SK-N-SH treated with all-trans-retinoic acid at 6 μM for 48 hours (cell line): ENCODE data around the gene ZNF385B.

Experiments
- ATAC-seq: fragments of 200-7000 bp; cut with Tn5 transposase; 3 replicates; pipeline ENCODE4 v1.9.1; 2020; ENCODE audit warnings: mild to moderate bottlenecking, moderate library complexity
- ARNTL ChIP-seq: fragments of 450-650 bp; formaldehyde crosslinking; IDR thresholded peaks from 2 replicates; pipeline ENCODE4 v1.5.0; 2020; ENCODE audit warnings: low read depth, mild to moderate bottlenecking, moderate library complexity, borderline replicate concordance
- BACH2 ChIP-seq: fragments of 250-450 bp; sonication (Bioruptor Pico); IDR thresholded peaks from 2 replicates; pipeline ENCODE4 v1.9.0; 2021; ENCODE audit warnings: mild to moderate bottlenecking, borderline replicate concordance
- CREB5 ChIP-seq: fragments of 250-450 bp; sonication (Bioruptor Pico); IDR thresholded peaks from 2 replicates; pipeline ENCODE4 v1.5.1; 2020; ENCODE audit warnings: low read depth, mild to moderate bottlenecking, moderate library complexity
- CSDC2 ChIP-seq: fragments of 250-450 bp; sonication (Bioruptor Pico); IDR thresholded peaks from 2 replicates; pipeline ENCODE4 v1.5.0; 2020; ENCODE audit warnings: mild to moderate bottlenecking, moderate library complexity
- ESRRG ChIP-seq: fragments of 250-450 bp; sonication (Bioruptor Pico); IDR thresholded peaks from 2 replicates; pipeline ENCODE4 v1.6.1; 2021; ENCODE audit warnings: mild to moderate bottlenecking
- GLIS3 ChIP-seq: fragments of 250-450 bp; sonication (Bioruptor Pico); IDR thresholded peaks from 2 replicates; pipeline ENCODE4 v1.5.0; 2020; ENCODE audit warnings: mild to moderate bottlenecking, moderate library complexity
- ISL1 ChIP-seq: fragments of 250-450 bp; sonication (Bioruptor Pico); IDR thresholded peaks from 2 replicates; pipeline ENCODE4 v2.1.2; 2022; ENCODE audit warnings: mild to moderate bottlenecking, moderate library complexity
- OSR1 ChIP-seq: fragments of 250-450 bp; sonication (Bioruptor Pico); IDR thresholded peaks from 2 replicates; pipeline ENCODE4 v1.8.0; 2022; ENCODE audit warnings: moderate library complexity, mild to moderate bottlenecking, inconsistent platforms
- PPARA ChIP-seq: fragments of 250-450 bp; sonication (Bioruptor Pico); IDR thresholded peaks from 2 replicates; pipeline ENCODE4 v1.5.0; 2020; ENCODE audit warnings: mild to moderate bottlenecking, borderline replicate concordance
- RARB ChIP-seq: fragments of 250-450 bp; sonication (Bioruptor Pico); IDR thresholded peaks from 2 replicates; pipeline ENCODE4 v1.8.0; 2021; ENCODE audit warnings: mild to moderate bottlenecking, moderate library complexity
- SNAI2 ChIP-seq: fragments of 250-450 bp; sonication (Bioruptor Pico); IDR thresholded peaks from 2 replicates; pipeline ENCODE4 v1.5.0; 2020; ENCODE audit warnings: mild to moderate bottlenecking, moderate library complexity
- TCF4 ChIP-seq: fragments of 250-450 bp; sonication (Bioruptor Pico); IDR thresholded peaks from 2 replicates; pipeline ENCODE4 v1.8.0; 2021; ENCODE audit warnings: mild to moderate bottlenecking, moderate library complexity, borderline replicate concordance
- TOX ChIP-seq: fragments of 250-450 bp; sonication (Bioruptor Pico); IDR thresholded peaks from 2 replicates; pipeline ENCODE4 v1.8.0; 2021; ENCODE audit warnings: mild to moderate bottlenecking, moderate library complexity, borderline replicate concordance
- ZC3H10 ChIP-seq: fragments of 250-450 bp; sonication (Bioruptor Pico); IDR thresholded peaks from 2 replicates; pipeline ENCODE4 v1.5.1; 2021; ENCODE audit warnings: mild to moderate bottlenecking, moderate library complexity
- ZFP3 ChIP-seq: fragments of 250-450 bp; sonication (Bioruptor Pico); IDR thresholded peaks from 2 replicates; pipeline ENCODE4 v1.5.0; 2020; ENCODE audit warnings: mild to moderate bottlenecking, moderate library complexity
- ZFP30 ChIP-seq: fragments of 450-650 bp; formaldehyde crosslinking; IDR thresholded peaks from 2 replicates; pipeline ENCODE4 v1.5.0; 2022; ENCODE audit warnings: mild to moderate bottlenecking, moderate library complexity
- ZNF565 ChIP-seq: fragments of 450-650 bp; formaldehyde crosslinking; conservative IDR thresholded peaks from 2 replicates; pipeline ENCODE4 v1.5.0; 2020; ENCODE audit warnings: low read depth, mild to moderate bottlenecking, moderate library complexity
- ZNF70 ChIP-seq: fragments of 450-650 bp; formaldehyde crosslinking; IDR thresholded peaks from 2 replicates; pipeline ENCODE4 v1.5.0; 2020; ENCODE audit warnings: mild to moderate bottlenecking, moderate library complexity
- ZNF8 ChIP-seq: fragments of 450-650 bp; formaldehyde crosslinking; IDR thresholded peaks from 2 replicates; pipeline ENCODE4 v1.5.0; 2020; ENCODE audit warnings: mild to moderate bottlenecking, moderate library complexity
- TF ChIP-seq, protein P1 (sequence below): fragments of 250-450 bp; sonication (Bioruptor Pico); IDR thresholded peaks from 2 replicates; pipeline ENCODE4 v1.5.1; 2021; ENCODE audit warnings: mild to moderate bottlenecking, moderate library complexity
- TF ChIP-seq, protein P2 (sequence below): fragments of 250-450 bp; sonication (Bioruptor Pico); IDR thresholded peaks from 2 replicates; pipeline ENCODE4 v1.5.0; 2020; ENCODE audit warnings: mild to moderate bottlenecking, moderate library complexity
- TF ChIP-seq, protein P3 (sequence below): fragments of 250-450 bp; sonication (Bioruptor Pico); IDR thresholded peaks from 2 replicates; pipeline ENCODE4 v1.8.0; 2021; ENCODE audit warnings: low read depth, mild to moderate bottlenecking, moderate library complexity, borderline replicate concordance
- TF ChIP-seq, protein P4 (sequence below): fragments of 250-450 bp; sonication (Bioruptor Pico); IDR thresholded peaks from 2 replicates; pipeline ENCODE4 v1.8.0; 2020; ENCODE audit warnings: mild to moderate bottlenecking, moderate library complexity, borderline replicate concordance

The ZNF385B gene

GRCh38 chr2:179560257-179560735, 301.1 kb downstream of the ZNF385B start:
- no peak for TF ChIP-seq ISL1 (CRISPR knock-in tag)
- TF ChIP-seq, protein P1, sequence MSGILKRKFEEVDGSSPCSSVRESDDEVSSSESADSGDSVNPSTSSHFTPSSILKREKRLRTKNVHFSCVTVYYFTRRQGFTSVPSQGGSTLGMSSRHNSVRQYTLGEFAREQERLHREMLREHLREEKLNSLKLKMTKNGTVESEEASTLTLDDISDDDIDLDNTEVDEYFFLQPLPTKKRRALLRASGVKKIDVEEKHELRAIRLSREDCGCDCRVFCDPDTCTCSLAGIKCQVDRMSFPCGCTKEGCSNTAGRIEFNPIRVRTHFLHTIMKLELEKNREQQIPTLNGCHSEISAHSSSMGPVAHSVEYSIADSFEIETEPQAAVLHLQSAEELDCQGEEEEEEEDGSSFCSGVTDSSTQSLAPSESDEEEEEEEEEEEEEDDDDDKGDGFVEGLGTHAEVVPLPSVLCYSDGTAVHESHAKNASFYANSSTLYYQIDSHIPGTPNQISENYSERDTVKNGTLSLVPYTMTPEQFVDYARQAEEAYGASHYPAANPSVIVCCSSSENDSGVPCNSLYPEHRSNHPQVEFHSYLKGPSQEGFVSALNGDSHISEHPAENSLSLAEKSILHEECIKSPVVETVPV (CRISPR knock-in tag): no peak
- TF ChIP-seq, protein P2, sequence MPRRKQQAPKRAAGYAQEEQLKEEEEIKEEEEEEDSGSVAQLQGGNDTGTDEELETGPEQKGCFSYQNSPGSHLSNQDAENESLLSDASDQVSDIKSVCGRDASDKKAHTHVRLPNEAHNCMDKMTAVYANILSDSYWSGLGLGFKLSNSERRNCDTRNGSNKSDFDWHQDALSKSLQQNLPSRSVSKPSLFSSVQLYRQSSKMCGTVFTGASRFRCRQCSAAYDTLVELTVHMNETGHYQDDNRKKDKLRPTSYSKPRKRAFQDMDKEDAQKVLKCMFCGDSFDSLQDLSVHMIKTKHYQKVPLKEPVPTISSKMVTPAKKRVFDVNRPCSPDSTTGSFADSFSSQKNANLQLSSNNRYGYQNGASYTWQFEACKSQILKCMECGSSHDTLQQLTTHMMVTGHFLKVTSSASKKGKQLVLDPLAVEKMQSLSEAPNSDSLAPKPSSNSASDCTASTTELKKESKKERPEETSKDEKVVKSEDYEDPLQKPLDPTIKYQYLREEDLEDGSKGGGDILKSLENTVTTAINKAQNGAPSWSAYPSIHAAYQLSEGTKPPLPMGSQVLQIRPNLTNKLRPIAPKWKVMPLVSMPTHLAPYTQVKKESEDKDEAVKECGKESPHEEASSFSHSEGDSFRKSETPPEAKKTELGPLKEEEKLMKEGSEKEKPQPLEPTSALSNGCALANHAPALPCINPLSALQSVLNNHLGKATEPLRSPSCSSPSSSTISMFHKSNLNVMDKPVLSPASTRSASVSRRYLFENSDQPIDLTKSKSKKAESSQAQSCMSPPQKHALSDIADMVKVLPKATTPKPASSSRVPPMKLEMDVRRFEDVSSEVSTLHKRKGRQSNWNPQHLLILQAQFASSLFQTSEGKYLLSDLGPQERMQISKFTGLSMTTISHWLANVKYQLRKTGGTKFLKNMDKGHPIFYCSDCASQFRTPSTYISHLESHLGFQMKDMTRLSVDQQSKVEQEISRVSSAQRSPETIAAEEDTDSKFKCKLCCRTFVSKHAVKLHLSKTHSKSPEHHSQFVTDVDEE: no peak
- no peak for TF ChIP-seq ZFP30 (CRISPR knock-in tag)
- no peak for TF ChIP-seq TOX (CRISPR knock-in tag)
- no peak for TF ChIP-seq ZFP3 (CRISPR knock-in tag)
- no peak for TF ChIP-seq ZNF565 (CRISPR knock-in tag)
- TF ChIP-seq CREB5 (CRISPR knock-in tag): no peak
- TF ChIP-seq BACH2: no peak
- no peak for TF ChIP-seq SNAI2 (CRISPR knock-in tag)
- TF ChIP-seq, protein P3, sequence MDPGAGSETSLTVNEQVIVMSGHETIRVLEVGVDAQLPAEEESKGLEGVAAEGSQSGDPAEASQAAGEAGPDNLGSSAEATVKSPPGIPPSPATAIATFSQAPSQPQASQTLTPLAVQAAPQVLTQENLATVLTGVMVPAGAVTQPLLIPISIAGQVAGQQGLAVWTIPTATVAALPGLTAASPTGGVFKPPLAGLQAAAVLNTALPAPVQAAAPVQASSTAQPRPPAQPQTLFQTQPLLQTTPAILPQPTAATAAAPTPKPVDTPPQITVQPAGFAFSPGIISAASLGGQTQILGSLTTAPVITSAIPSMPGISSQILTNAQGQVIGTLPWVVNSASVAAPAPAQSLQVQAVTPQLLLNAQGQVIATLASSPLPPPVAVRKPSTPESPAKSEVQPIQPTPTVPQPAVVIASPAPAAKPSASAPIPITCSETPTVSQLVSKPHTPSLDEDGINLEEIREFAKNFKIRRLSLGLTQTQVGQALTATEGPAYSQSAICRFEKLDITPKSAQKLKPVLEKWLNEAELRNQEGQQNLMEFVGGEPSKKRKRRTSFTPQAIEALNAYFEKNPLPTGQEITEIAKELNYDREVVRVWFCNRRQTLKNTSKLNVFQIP (CRISPR knock-in tag): no peak
- no peak for TF ChIP-seq TCF4 (CRISPR knock-in tag)
- TF ChIP-seq ARNTL (CRISPR knock-in tag): no peak
- no peak for TF ChIP-seq ZNF70
- no peak for TF ChIP-seq ZNF8 (CRISPR knock-in tag)
- TF ChIP-seq PPARA (CRISPR knock-in tag): no peak
- no peak for TF ChIP-seq CSDC2 (CRISPR knock-in tag)
- no peak for TF ChIP-seq ESRRG (CRISPR knock-in tag)
- TF ChIP-seq RARB: no peak
- TF ChIP-seq, all 23 proteins: peak for 0
- ATAC-seq: no peak

DNA sequence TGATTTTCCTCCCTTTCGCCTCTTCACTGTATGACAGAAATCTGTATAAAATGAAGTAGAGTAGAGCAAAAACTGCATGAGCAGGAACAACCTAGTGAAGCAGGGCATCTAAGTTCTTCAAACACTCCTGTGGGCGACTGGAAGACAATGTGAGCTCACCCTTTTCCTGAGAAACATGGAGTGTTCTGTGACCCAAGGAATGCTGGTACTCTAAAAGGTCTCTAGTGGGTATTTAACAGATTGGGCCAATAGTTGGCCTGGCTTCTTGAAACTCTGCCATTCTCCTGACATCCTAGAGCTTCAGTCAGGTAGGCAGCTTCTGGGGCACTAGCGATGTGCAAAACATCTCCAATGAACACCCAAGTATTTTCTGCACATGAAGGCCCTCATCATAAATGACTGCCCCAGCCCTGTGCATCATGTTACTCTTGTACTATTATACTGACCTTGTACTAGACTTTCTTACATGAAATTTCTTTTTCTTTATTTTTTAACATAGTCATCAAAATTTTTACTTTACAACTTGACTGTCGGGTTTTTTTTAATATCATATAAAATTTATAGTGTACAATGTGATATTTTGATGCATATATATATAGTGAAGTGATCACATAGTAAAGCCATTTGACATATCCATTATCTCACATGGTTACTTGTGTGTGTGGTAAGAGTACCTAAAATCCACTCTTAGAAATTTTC, 302.2 kb downstream of the ZNF385B start:
- TF ChIP-seq TOX (CRISPR knock-in tag) (no peak), PPARA (CRISPR knock-in tag) (no peak), ZFP3 (CRISPR knock-in tag) (no peak), ZNF565 (CRISPR knock-in tag) (no peak), ZC3H10 (CRISPR knock-in tag) (no peak), CSDC2 (CRISPR knock-in tag) (no peak), CREB5 (CRISPR knock-in tag) (no peak), BACH2 (no peak), OSR1 (no peak), ZFP30 (CRISPR knock-in tag) (no peak), TCF4 (CRISPR knock-in tag) (no peak), ZNF8 (CRISPR knock-in tag) (no peak), GLIS3 (no peak)
- TF ChIP-seq, protein P3 (CRISPR knock-in tag): no peak
- TF ChIP-seq, protein P4, sequence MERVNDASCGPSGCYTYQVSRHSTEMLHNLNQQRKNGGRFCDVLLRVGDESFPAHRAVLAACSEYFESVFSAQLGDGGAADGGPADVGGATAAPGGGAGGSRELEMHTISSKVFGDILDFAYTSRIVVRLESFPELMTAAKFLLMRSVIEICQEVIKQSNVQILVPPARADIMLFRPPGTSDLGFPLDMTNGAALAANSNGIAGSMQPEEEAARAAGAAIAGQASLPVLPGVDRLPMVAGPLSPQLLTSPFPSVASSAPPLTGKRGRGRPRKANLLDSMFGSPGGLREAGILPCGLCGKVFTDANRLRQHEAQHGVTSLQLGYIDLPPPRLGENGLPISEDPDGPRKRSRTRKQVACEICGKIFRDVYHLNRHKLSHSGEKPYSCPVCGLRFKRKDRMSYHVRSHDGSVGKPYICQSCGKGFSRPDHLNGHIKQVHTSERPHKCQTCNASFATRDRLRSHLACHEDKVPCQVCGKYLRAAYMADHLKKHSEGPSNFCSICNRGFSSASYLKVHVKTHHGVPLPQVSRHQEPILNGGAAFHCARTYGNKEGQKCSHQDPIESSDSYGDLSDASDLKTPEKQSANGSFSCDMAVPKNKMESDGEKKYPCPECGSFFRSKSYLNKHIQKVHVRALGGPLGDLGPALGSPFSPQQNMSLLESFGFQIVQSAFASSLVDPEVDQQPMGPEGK (CRISPR knock-in tag): no peak
- TF ChIP-seq, protein P2: no peak
- ATAC-seq: no peak
